HepG2 (cell line): ENCODE results near the gene RIOK3.

ENCODE experiments used
- BHLHE40 ChIP-seq: IDR thresholded peaks from 2 replicates; pipeline ENCODE4 v1.6.1; 2011; ENCODE audit warnings: low read length, improper control_type of control experiment
- ESRRA ChIP-seq: sonication (generic); formaldehyde crosslinking; IDR thresholded peaks from 2 replicates; pipeline ENCODE4 v1.5.1; 2020; ENCODE audit warnings: mild to moderate bottlenecking, low read depth, missing genetic modification reagents
- MAZ ChIP-seq, 2 experiments: sonication (generic) in 1 of 2; formaldehyde crosslinking in 1 of 2; IDR thresholded peaks; 2 replicates each; pipeline versions ENCODE4 v1.5.0 to v1.6.1; 2012 to 2020; ENCODE audit warnings: low read depth in 2 of 2, mild to moderate bottlenecking in 2 of 2, borderline replicate concordance in 1 of 2, improper control_type of control experiment in 1 of 2, low read length in 1 of 2, missing genetic modification reagents in 1 of 2, moderate library complexity in 1 of 2
- MBNL3 ChIP-seq: fragments of 250-450 bp; sonication (Bioruptor Pico); conservative IDR thresholded peaks from 2 replicates; pipeline ENCODE4 v1.8.0; 2022; ENCODE audit warnings: mild to moderate bottlenecking, inconsistent platforms
- NR2C2 ChIP-seq: sonication (generic); formaldehyde crosslinking; IDR thresholded peaks from 2 replicates; pipeline ENCODE4 v1.4.0; 2020; ENCODE audit warnings: missing genetic modification reagents, mild to moderate bottlenecking, moderate library complexity, borderline replicate concordance
- PBX3 ChIP-seq: sonication (generic); formaldehyde crosslinking; IDR thresholded peaks from 2 replicates; pipeline ENCODE4 v1.8.1; 2023; ENCODE audit warnings: missing genetic modification reagents, inconsistent platforms, borderline replicate concordance
- POLR2A ChIP-seq, 2 experiments: IDR thresholded peaks; 2 replicates each; pipeline ENCODE4 v1.6.1; 2011; ENCODE audit warnings: low read depth in 2 of 2, low read length in 2 of 2, mild to moderate bottlenecking in 1 of 2, moderate library complexity in 1 of 2; ENCODE audit not compliant: insufficient read depth in 1 of 2
- ZNF629 ChIP-seq: sonication (generic); formaldehyde crosslinking; conservative IDR thresholded peaks from 2 replicates; pipeline ENCODE4 v1.5.0; 2020; ENCODE audit warnings: missing genetic modification reagents

GRCh38 chr18:23412351-23412964, 40.6 kb upstream of the RIOK3 start:
- TF ChIP-seq ZNF629 (CRISPR knock-in tag) (no peak), MBNL3 (no peak), BHLHE40 (no peak), NR2C2 (CRISPR knock-in tag) (no peak), PBX3 (CRISPR knock-in tag) (no peak), MAZ (IDR thresholded peaks at IDR 0.05; ENCODE audit: borderline replicate concordance, low read depth, low read length) (no peak), MAZ (CRISPR knock-in tag; IDR thresholded peaks at IDR 0.05; ENCODE audit: low read depth) (no peak), POLR2A (IDR thresholded peaks at IDR 0.05; ENCODE audit: insufficient read depth in 1 of 2, low read depth in 2 of 2, low read length in 2 of 2) (no peak), ESRRA (CRISPR knock-in tag) (no peak)
